K562 (cell line): ENCODE measurements around the gene MBOAT1.

Experiments
- BRF1 ChIP-seq: IDR thresholded peaks from 3 replicates; pipeline ENCODE4 v1.6.1; 2011; ENCODE audit warnings: borderline replicate concordance, mild to moderate bottlenecking; ENCODE audit not compliant: insufficient read length; ENCODE audit errors: extremely low read depth
- CHD2 ChIP-seq: IDR thresholded peaks from 2 replicates; pipeline ENCODE4 v1.6.1; 2011; ENCODE audit warnings: low read depth, low read length
- CTCF ChIP-seq, 3 experiments: IDR thresholded peaks in 2 of 3; conservative IDR thresholded peaks in 1 of 3; 2 replicates each; pipeline ENCODE4 v1.5.1; 2011 to 2012; ENCODE audit warnings: low read length in 3 of 3, mild to moderate bottlenecking in 3 of 3, control low read depth in 2 of 3, improper control_type of control experiment in 1 of 3, inconsistent platforms in 1 of 3, low read depth in 1 of 3, mixed read lengths in 1 of 3, moderate library complexity in 1 of 3; ENCODE audit not compliant: insufficient read depth in 2 of 3
- EGR1 ChIP-seq: fragments of 450-650 bp; conservative IDR thresholded peaks from 2 replicates; pipeline ENCODE4 v1.6.1; 2017; ENCODE audit warnings: mild to moderate bottlenecking
- ELF1 ChIP-seq: fragments of 200-800 bp; sonication (Bioruptor generic); IDR thresholded peaks from 2 replicates; pipeline ENCODE4 v1.6.1; 2016; ENCODE audit warnings: missing genetic modification characterization, missing compliant biosample characterization
- KDM1A ChIP-seq, 2 experiments: fragments of 450-650 bp; IDR thresholded peaks; 2 replicates each; pipeline ENCODE4 v1.6.1; 2016; ENCODE audit warnings: mild to moderate bottlenecking in 2 of 2
- MXI1 ChIP-seq: IDR thresholded peaks from 2 replicates; pipeline ENCODE4 v1.6.1; 2011; ENCODE audit warnings: low read depth, mild to moderate bottlenecking, improper control_type of control experiment, low read length
- POLR2AphosphoS5 ChIP-seq: IDR thresholded peaks from 2 replicates; pipeline ENCODE4 v1.6.1; 2011; ENCODE audit warnings: mild to moderate bottlenecking, low read depth, low read length, moderate library complexity; ENCODE audit not compliant: control insufficient read depth, insufficient read depth
- RFX5 ChIP-seq: IDR thresholded peaks from 2 replicates; pipeline ENCODE4 v1.6.1; 2011; ENCODE audit warnings: low read depth, mild to moderate bottlenecking, improper control_type of control experiment, low read length
- TRIM24 ChIP-seq, 2 experiments: fragments of 450-650 bp; IDR thresholded peaks; 2 replicates each; pipeline ENCODE4 v1.6.1; 2016
- TF ChIP-seq, protein P1 (sequence below): IDR thresholded peaks from 2 replicates; pipeline ENCODE4 v1.6.1; 2016; ENCODE audit warnings: missing genetic modification characterization, missing compliant biosample characterization
- TF ChIP-seq, protein P2 (sequence below): fragments of 150-350 bp; IDR thresholded peaks from 2 replicates; pipeline ENCODE4 v1.6.1; 2014; ENCODE audit warnings: low read depth, mild to moderate bottlenecking, low read length, borderline replicate concordance

GRCh38 chr6:20207088-20207418, 5.2 kb downstream of the MBOAT1 start:
- TF ChIP-seq ELF1 (tag) (no peak), CTCF (IDR thresholded peaks at IDR 0.05 in 2 of 3, conservative IDR thresholded peaks at IDR 0.05 in 1 of 3; ENCODE audit: insufficient read depth in 2 of 3, low read depth in 1 of 3, low read length in 3 of 3) (no peak), TRIM24 (IDR thresholded peaks at IDR 0.05) (no peak), RFX5 (no peak), BRF1 (no peak), POLR2AphosphoS5 (no peak), KDM1A (IDR thresholded peaks at IDR 0.05) (no peak), CHD2 (no peak), EGR1 (no peak), MXI1 (no peak)
- TF ChIP-seq, protein P1, sequence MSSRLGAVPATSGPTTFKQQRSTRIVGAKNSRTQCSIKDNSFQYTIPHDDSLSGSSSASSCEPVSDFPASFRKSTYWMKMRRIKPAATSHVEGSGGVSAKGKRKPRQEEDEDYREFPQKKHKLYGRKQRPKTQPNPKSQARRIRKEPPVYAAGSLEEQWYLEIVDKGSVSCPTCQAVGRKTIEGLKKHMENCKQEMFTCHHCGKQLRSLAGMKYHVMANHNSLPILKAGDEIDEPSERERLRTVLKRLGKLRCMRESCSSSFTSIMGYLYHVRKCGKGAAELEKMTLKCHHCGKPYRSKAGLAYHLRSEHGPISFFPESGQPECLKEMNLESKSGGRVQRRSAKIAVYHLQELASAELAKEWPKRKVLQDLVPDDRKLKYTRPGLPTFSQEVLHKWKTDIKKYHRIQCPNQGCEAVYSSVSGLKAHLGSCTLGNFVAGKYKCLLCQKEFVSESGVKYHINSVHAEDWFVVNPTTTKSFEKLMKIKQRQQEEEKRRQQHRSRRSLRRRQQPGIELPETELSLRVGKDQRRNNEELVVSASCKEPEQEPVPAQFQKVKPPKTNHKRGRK (tag): no peak
- TF ChIP-seq, protein P2, sequence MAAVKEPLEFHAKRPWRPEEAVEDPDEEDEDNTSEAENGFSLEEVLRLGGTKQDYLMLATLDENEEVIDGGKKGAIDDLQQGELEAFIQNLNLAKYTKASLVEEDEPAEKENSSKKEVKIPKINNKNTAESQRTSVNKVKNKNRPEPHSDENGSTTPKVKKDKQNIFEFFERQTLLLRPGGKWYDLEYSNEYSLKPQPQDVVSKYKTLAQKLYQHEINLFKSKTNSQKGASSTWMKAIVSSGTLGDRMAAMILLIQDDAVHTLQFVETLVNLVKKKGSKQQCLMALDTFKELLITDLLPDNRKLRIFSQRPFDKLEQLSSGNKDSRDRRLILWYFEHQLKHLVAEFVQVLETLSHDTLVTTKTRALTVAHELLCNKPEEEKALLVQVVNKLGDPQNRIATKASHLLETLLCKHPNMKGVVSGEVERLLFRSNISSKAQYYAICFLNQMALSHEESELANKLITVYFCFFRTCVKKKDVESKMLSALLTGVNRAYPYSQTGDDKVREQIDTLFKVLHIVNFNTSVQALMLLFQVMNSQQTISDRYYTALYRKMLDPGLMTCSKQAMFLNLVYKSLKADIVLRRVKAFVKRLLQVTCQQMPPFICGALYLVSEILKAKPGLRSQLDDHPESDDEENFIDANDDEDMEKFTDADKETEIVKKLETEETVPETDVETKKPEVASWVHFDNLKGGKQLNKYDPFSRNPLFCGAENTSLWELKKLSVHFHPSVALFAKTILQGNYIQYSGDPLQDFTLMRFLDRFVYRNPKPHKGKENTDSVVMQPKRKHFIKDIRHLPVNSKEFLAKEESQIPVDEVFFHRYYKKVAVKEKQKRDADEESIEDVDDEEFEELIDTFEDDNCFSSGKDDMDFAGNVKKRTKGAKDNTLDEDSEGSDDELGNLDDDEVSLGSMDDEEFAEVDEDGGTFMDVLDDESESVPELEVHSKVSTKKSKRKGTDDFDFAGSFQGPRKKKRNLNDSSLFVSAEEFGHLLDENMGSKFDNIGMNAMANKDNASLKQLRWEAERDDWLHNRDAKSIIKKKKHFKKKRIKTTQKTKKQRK: no peak
